Mononuclear cell (primary cell): ENCODE results near the gene NUBPL. TPM values are rescaled to one million over a fixed set of nuclear protein-coding genes. Genes with fewer than 3 reads are reported as not detected.

Experiments used
- H3K27me3 ChIP-seq: 2 replicates; pipeline ENCODE4 v1.6.0; 2011; ENCODE audit warnings: low read length, control low read depth; ENCODE audit not compliant: insufficient read depth
- H3K4me1 ChIP-seq: 2 replicates; pipeline ENCODE4 v1.5.1; 2011; ENCODE audit warnings: mild to moderate bottlenecking, low read length, control low read depth; ENCODE audit not compliant: insufficient read depth
- H3K4me3 ChIP-seq: 2 replicates; pipeline ENCODE4 v1.5.1; 2011; ENCODE audit warnings: mild to moderate bottlenecking, low read length, moderate library complexity
- H3K9me3 ChIP-seq: 2 replicates; pipeline ENCODE4 v1.5.1; 2011; ENCODE audit warnings: low read depth, mild to moderate bottlenecking, control low read depth, low read length
- total RNA-seq: library from RNA; depleted of rRNA; stranded (reverse); fragments of >200 nt; gene quantifications from one replicate; pipeline ENCODE4 v1.2.3, GENCODE V29; 2012

Gene NUBPL, protein sequence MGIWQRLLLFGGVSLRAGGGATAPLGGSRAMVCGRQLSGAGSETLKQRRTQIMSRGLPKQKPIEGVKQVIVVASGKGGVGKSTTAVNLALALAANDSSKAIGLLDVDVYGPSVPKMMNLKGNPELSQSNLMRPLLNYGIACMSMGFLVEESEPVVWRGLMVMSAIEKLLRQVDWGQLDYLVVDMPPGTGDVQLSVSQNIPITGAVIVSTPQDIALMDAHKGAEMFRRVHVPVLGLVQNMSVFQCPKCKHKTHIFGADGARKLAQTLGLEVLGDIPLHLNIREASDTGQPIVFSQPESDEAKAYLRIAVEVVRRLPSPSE
- 5.7 TPM for total RNA-seq

DNA sequence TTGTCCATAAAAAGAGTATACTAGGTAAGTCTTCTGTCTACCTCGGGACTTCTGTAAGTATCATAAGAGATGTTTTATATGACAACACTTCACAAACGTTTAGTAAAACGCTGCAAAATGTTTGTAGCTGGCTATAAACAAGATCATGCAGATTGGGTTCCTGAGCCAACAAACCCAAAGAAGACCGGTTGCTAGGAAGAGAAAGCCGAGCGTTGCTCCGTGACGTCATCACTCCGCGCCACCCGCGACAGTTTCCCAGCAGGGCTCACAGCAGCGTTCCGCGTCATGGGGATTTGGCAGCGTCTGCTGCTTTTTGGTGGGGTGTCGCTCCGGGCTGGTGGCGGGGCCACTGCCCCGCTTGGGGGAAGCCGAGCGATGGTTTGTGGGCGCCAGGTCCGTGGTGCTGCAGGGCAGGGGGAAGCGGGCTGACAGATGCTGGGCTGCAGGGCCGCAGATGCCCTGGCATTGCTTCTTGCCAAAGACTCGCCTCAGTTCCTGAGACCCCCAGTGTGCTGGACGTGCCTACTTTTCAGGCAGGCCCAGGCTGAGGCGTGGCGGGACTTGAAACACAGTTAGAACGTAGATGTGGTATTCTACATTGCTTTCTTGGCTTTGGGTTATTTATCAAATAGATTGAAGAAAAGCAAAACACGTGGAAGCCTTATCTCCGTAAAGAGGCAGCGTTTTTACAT is at the start of gene NUBPL:
TSS of gene NUBPL (plus strand) at position 250 of the 692 bp plus-strand sequence. CDS start at position 286, 36 bp downstream.
- Histone ChIP-seq H3K4me1 (peaks cover 15% of the 10 kb centered on the region), H3K9me3 (no peaks in the 10 kb centered on the region), H3K4me3 (peak within 1 kb of the TSS; percentile 73), H3K27me3 (peaks cover 4% of the 10 kb centered on the region)

DNA sequence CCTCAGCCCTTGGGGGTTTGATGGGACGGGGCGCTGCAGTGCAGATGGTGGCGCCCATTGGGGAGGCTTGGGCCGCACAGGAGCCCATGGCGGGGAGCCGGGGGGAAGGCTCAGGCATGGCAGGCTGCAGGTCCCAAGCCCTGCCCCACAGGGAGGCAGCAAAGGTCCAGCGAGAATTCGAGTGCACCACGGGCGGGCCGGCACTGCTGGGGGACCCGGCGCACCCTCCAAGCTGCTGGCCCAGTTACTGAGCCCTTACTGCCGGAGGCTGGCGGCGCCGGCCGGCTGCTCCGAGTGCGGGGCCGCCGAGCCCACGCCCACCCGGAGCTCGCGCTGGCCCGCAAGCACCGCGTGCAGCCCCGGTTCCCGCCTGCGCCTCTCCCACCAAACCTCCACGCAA is 34.1 kb upstream of the NUBPL start:
- Histone ChIP-seq H3K9me3 (no peaks in the 10 kb centered on the region), H3K27me3 (no peaks in the 10 kb centered on the region), H3K4me1 (no peaks in the 10 kb centered on the region), H3K4me3 (no peak overlapping the region)

- Histone ChIP-seq H3K27me3 (no peaks in the 10 kb centered on the region), H3K4me1 (no peaks in the 10 kb centered on the region), H3K9me3 (no peaks in the 10 kb centered on the region), H3K4me3 (no peak overlapping the region)
Measured at GRCh38 chr14:31527546-31527945, 33.7 kb upstream of the NUBPL start.

DNA sequence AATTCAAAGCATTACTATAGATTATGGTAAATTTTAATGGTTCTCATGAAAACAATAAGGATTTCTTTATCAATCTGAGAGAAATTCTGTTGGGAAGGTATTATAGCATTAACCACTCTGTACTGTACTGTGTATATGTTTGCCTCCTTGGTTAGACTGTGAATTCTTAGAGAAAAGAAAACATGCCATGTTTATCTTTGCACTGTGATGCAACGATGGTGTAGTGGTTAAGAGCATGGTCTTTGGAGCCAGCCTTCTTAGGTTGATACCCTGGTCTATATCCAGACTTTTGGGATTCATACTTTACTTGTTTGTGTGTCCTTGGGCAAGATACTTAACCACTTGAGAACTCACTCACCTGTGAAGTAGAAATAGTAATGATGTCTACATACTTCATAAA is 32.2 kb upstream of the NUBPL start:
- H3K4me3 ChIP-seq = no peak overlapping the region
- H3K4me1 ChIP-seq = no peaks in the 10 kb centered on the region
- no peaks in the 10 kb centered on the region for H3K9me3 ChIP-seq
- H3K27me3 ChIP-seq = no peaks in the 10 kb centered on the region

GRCh38 chr14:31530136-31530535 is 31.1 kb upstream of the NUBPL start:
- Histone ChIP-seq H3K4me1 (no peaks in the 10 kb centered on the region), H3K27me3 (peaks cover 3% of the 10 kb centered on the region), H3K4me3 (no peak overlapping the region), H3K9me3 (no peaks in the 10 kb centered on the region)

GRCh38 chr14:31536201-31536960 is 24.8 kb upstream of the NUBPL start:
- Histone ChIP-seq H3K27me3 (peaks cover 7% of the 10 kb centered on the region), H3K9me3 (no peaks in the 10 kb centered on the region), H3K4me3 (no peak overlapping the region), H3K4me1 (no peaks in the 10 kb centered on the region)

GRCh38 chr14:31541702-31542101 is 19.5 kb upstream of the NUBPL start:
- Histone ChIP-seq H3K27me3 (peaks cover 6% of the 10 kb centered on the region), H3K4me1 (no peaks in the 10 kb centered on the region), H3K4me3 (no peak overlapping the region), H3K9me3 (no peaks in the 10 kb centered on the region)

- Histone ChIP-seq H3K9me3 (no peaks in the 10 kb centered on the region), H3K4me1 (no peaks in the 10 kb centered on the region), H3K4me3 (no peak overlapping the region), H3K27me3 (peaks cover 7% of the 10 kb centered on the region)
Measured at GRCh38 chr14:31543969-31544799, 17.0 kb upstream of the NUBPL start.

DNA sequence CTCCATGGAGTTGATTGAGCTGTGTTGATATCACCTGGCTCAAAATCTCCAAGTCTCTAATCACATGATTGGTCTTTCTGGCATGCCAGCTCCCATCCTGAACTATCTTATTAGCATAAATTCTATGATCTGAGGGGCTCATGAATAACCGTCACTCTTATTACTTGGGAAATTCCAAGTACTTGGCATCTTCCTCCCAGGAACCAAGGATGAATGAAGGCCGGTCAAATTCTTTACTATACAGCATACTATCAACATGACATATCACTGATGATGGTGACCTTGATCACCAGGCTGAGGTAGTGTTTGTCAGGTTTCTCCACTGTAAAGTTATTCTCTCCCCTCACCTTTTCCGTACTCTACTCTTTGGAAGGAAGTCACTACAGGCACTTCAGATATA is 16.4 kb upstream of the NUBPL start:
- no peak overlapping the region for H3K4me3 ChIP-seq
- H3K4me1 ChIP-seq = no peaks in the 10 kb centered on the region
- no peaks in the 10 kb centered on the region for H3K9me3 ChIP-seq
- H3K27me3 ChIP-seq = peaks cover 7% of the 10 kb centered on the region

GRCh38 chr14:31545328-31545727 is 15.9 kb upstream of the NUBPL start:
- H3K4me1 ChIP-seq = no peaks in the 10 kb centered on the region
- H3K4me3 ChIP-seq = no peak overlapping the region
- no peaks in the 10 kb centered on the region for H3K9me3 ChIP-seq
- H3K27me3 ChIP-seq = peaks cover 11% of the 10 kb centered on the region

DNA sequence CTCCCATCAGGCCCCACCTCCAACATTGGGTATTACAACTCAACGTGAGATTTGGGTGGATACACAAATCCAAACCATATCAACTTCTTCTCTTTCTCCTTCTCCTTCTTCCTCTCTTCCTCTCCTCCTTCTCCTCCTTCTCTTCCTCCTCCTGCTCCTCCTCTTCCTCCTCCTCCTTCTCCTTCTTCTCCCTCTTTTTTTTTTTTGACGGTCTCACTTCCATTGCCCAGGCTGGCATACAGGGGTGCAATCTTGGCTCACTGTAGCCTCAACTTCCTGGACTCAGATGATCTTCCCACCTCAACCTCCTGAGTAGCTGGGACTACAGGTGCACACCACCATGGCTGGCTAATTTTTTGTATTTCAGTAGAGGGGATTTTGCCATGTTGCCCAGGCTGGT is 11.4 kb upstream of the NUBPL start:
- peaks cover 12% of the 10 kb centered on the region for H3K27me3 ChIP-seq

GRCh38 chr14:31550589-31550988 is 10.6 kb upstream of the NUBPL start:
- Histone ChIP-seq H3K4me3 (no peak overlapping the region), H3K9me3 (no peaks in the 10 kb centered on the region), H3K4me1 (no peaks in the 10 kb centered on the region), H3K27me3 (peaks cover 17% of the 10 kb centered on the region)

More for the DNA sequence above, 11.4 kb upstream of the NUBPL start:
- H3K4me3 ChIP-seq = no peak overlapping the region
- no peaks in the 10 kb centered on the region for H3K4me1 ChIP-seq
- H3K9me3 ChIP-seq = no peaks in the 10 kb centered on the region

DNA sequence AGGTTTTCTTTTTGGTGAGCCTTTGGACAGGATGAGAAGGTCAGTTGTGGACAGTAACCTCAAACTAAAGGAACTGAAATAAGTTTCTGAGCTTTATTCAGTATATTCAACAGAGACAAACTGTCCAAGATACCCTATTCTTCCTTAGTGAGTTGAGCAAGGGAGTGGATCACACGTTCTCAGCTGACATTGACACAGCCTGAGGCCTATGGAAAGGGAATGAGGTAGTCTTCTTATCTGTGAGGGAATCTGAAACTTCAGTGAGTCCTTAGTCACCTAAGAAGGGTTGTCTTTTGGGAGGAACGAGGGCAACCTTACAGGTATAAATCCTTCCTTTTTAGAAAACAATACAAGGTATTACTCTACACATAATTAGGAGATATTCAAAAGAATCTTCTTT is 5.0 kb upstream of the NUBPL start:
- H3K9me3 ChIP-seq = no peaks in the 10 kb centered on the region
- H3K27me3 ChIP-seq = peaks cover 18% of the 10 kb centered on the region
- no peak overlapping the region for H3K4me3 ChIP-seq
- H3K4me1 ChIP-seq = peaks cover 8% of the 10 kb centered on the region

DNA sequence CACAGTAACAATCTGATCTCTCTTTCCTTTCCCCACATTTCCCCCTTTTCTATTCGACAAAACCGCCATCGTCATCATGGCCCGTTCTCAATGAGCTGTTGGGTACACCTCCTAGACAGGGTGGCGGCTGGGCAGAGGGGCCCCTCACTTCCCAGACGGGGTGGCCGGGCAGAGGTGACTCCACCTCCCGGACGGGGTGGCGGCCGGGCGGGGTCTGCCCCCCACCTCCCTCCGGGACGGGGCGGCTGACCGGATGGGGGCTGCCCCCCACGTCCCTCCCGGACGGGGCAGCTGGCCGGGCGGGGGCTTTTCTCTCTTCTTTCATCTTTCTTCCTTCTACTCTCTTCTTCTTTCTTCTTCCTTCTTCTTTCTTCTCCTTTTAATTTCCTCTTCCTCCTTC is 1.3 kb upstream of the NUBPL start:
- Histone ChIP-seq H3K4me3 (no peak overlapping the region), H3K9me3 (no peaks in the 10 kb centered on the region), H3K4me1 (peaks cover 15% of the 10 kb centered on the region), H3K27me3 (peaks cover 14% of the 10 kb centered on the region)
